Measurements from ENCODE around the gene AGAP2. TPM values are rescaled to one million over a fixed set of nuclear protein-coding genes. Genes with fewer than 3 reads are reported as not detected.

Gene AGAP2
- polyA plus RNA-seq, 2 of the 4 experiments (the other 2 are of a cell fraction) = 0.26 to 0.45 TPM

DNA sequence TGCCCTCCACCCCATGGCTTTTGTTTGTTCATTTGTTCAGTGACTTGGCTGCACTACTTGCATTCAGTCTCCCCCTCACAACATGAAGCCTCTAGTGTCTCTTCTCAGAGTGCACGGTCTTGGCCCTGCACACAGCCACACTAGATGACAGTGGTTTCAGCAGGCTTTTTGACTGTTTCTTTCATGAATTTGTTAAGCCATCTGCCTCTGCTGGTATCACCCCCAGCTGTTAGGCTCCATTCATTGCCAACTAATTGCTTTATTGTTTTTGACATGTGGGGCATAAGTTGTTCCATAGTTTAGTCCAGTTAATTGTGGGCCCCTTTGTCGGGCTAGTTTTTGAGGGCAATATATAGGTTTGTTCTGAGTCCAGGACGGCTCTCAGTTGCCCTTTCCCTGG is 25.8 kb downstream of the AGAP2 start:
- DNase-seq (ENCODE audit: low read depth in 1 of 2, low spot score in 1 of 2) = no peak
- Histone ChIP-seq H3K4me2 (no peak overlapping the region), H3K27ac (no peak overlapping the region), H3K4me3 (no peak overlapping the region), H3K4me1 (no peaks in the 10 kb centered on the region), H3K9me3 (no peaks in the 10 kb centered on the region)
- 87% methylated on average over 3 of the region's 3 CpGs for WGBS (ENCODE audit: missing lambda C conversion rate)
- no peak for ATAC-seq
- TF ChIP-seq NR3C1 (IDR thresholded peaks at IDR 0.05) (no peak), CHD2 (IDR thresholded peaks at IDR 0.05; ENCODE audit: low read length, partially characterized antibody) (no peak), EHF (CRISPR knock-in tag; IDR thresholded peaks at IDR 0.05) (no peak), PHF8 (IDR thresholded peaks at IDR 0.05; ENCODE audit: borderline replicate concordance, low read depth) (no peak), RNF2 (IDR thresholded peaks at IDR 0.05; ENCODE audit: borderline replicate concordance, low read depth) (no peak), FOSL2 (IDR thresholded peaks at IDR 0.05) (no peak), FOSL2 (CRISPR knock-in tag; IDR thresholded peaks at IDR 0.05) (no peak), ZC3H11A (IDR thresholded peaks at IDR 0.05) (no peak), ZFP36 (IDR thresholded peaks at IDR 0.05; ENCODE audit: borderline replicate concordance, partially characterized antibody) (no peak), BHLHE40 (IDR thresholded peaks at IDR 0.05; ENCODE audit: low read depth, low read length) (no peak), POLR2AphosphoS2 (conservative IDR thresholded peaks at IDR 0.05; ENCODE audit: low read length) (no peak), PBX3 (IDR thresholded peaks at IDR 0.05) (no peak), EP300 (IDR thresholded peaks at IDR 0.05) (no peak), CBX2 (IDR thresholded peaks at IDR 0.05; ENCODE audit: borderline replicate concordance, low read depth) (no peak)
- TF ChIP-seq, protein P1, sequence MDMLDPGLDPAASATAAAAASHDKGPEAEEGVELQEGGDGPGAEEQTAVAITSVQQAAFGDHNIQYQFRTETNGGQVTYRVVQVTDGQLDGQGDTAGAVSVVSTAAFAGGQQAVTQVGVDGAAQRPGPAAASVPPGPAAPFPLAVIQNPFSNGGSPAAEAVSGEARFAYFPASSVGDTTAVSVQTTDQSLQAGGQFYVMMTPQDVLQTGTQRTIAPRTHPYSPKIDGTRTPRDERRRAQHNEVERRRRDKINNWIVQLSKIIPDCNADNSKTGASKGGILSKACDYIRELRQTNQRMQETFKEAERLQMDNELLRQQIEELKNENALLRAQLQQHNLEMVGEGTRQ (IDR thresholded peaks at IDR 0.05) = no peak
- ChIA-PET POLR2A (no interaction called here), CTCF (interaction anchor here (0.5 to 2.6 kb wide), 7 partner anchors 10 to 164 kb away, joined by 3 to 16 read pairs (median 4); partner anchors contain the start of gene OS9)
- FAIRE-seq = no peak

DNA sequence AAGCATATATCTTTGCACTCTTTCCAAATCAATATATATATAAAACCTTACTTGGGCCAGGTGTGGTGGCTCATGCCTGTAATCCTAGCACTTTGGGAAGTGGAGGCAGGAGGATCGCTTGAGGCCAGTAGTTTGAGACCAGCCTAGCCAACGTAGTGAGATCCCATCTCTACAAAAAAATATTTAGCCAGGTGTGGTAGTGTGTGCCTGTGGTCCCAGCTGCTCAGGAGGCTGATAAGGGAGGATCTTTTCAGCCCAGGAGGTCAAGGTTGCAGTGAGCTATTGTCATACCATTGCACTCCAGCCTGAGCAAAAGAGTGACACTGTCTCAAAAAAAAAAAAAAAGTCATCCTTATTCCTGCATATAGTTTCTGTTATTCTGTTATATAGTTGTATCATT is 30.2 kb downstream of the AGAP2 start:
- no peak overlapping the region for H3K27ac ChIP-seq
- H3K4me2 ChIP-seq = no peak overlapping the region
- H3K4me1 ChIP-seq = no peaks in the 10 kb centered on the region
- no peak for ATAC-seq
- H3K9me3 ChIP-seq = peaks cover 6% of the 10 kb centered on the region; the same call in 1 of the 3 replicates
- no peak overlapping the region for H3K4me3 ChIP-seq
- no peak for DNase-seq (ENCODE audit: low read depth in 1 of 2, low spot score in 1 of 2)
- ChIA-PET CTCF (interaction anchor here (4.7 kb wide), 1 partner anchor 18 kb away, joined by 26 read pairs; no protein-coding TSS in a partner anchor), POLR2A (no interaction called here)
- WGBS (ENCODE audit: missing lambda C conversion rate) = 93% methylated on average over 2 of the region's 2 CpGs
- no peak for FAIRE-seq
- TF ChIP-seq REST (IDR thresholded peaks at IDR 0.05) = no peak
- no peak for TF ChIP-seq RAD21 (conservative IDR thresholded peaks at IDR 0.05 in 1 of 2, IDR thresholded peaks at IDR 0.05 in 1 of 2)
- no peak for TF ChIP-seq EP300 (IDR thresholded peaks at IDR 0.05)
- no peak for TF ChIP-seq RFX5 (IDR thresholded peaks at IDR 0.05)
- no peak for TF ChIP-seq KDM5A (IDR thresholded peaks at IDR 0.05)
- TF ChIP-seq CBX8 (IDR thresholded peaks at IDR 0.05) = no peak
- no peak for TF ChIP-seq ZNF302 (CRISPR knock-in tag; IDR thresholded peaks at IDR 0.05)
- no peak for TF ChIP-seq PBX3 (IDR thresholded peaks at IDR 0.05)
- TF ChIP-seq, protein P1 (IDR thresholded peaks at IDR 0.05) = no peak
- no peak for TF ChIP-seq KDM1A (IDR thresholded peaks at IDR 0.05; ENCODE audit: low read depth)
- TF ChIP-seq ELK1 (IDR thresholded peaks at IDR 0.05; ENCODE audit: low read depth, low read length) = no peak
- no peak for TF ChIP-seq E2F6 (IDR thresholded peaks at IDR 0.05; ENCODE audit: borderline replicate concordance, low read depth)
- no peak for TF ChIP-seq MAZ (IDR thresholded peaks at IDR 0.05; ENCODE audit: borderline replicate concordance, low read depth, low read length)
- TF ChIP-seq, protein P2, sequence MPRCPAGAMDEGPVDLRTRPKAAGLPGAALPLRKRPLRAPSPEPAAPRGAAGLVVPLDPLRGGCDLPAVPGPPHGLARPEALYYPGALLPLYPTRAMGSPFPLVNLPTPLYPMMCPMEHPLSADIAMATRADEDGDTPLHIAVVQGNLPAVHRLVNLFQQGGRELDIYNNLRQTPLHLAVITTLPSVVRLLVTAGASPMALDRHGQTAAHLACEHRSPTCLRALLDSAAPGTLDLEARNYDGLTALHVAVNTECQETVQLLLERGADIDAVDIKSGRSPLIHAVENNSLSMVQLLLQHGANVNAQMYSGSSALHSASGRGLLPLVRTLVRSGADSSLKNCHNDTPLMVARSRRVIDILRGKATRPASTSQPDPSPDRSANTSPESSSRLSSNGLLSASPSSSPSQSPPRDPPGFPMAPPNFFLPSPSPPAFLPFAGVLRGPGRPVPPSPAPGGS (IDR thresholded peaks at IDR 0.05) = no peak
- no peak for TF ChIP-seq SREBF2 (IDR thresholded peaks at IDR 0.05)
